Breast epithelium (tissue), 4 donors: ENCODE measurements around the gene GPC4. TPM values are rescaled to one million over a fixed set of nuclear protein-coding genes. Genes with fewer than 3 reads are reported as not detected.

ENCODE experiments used
- DNase-seq, 2 donors: peaks; one replicate each; pipeline ENCODE4 v3.0.0-alpha.2; 2019; ENCODE audit warnings: low spot score in 2 of 2
- H3K27ac ChIP-seq, 2 donors: fragments of 200-600 bp; sonication (generic) in 1 of 2; one replicate each; pipeline ENCODE4 v1.5.1; 2016 to 2019; ENCODE audit warnings: mild to moderate bottlenecking in 1 of 2
- H3K27me3 ChIP-seq, 2 donors: fragments of 200-600 bp; sonication (generic) in 1 of 2; one replicate each; pipeline versions ENCODE4 v1.5.1 to v1.6.0; 2017 to 2019; ENCODE audit warnings: control low read depth in 1 of 2, mild to moderate bottlenecking in 1 of 2
- H3K36me3 ChIP-seq: fragments of 200-600 bp; one replicate; pipeline ENCODE4 v1.5.1; 2019
- H3K4me1 ChIP-seq, 2 donors: fragments of 200-600 bp; sonication (generic); one replicate each; pipeline ENCODE4 v1.5.1; 2016 to 2019; ENCODE audit warnings: control low read depth in 1 of 2
- H3K4me3 ChIP-seq, 3 donors: fragments of 200-600 bp; sonication (generic); 1 replicate in 2 of 3; 2 replicates in 1 of 3; pipeline ENCODE4 v1.5.1; 2016 to 2019; ENCODE audit warnings: mild to moderate bottlenecking in 3 of 3, moderate library complexity in 2 of 3
- H3K9me3 ChIP-seq, 2 donors: fragments of 200-600 bp; sonication (generic) in 1 of 2; one replicate each; pipeline ENCODE4 v1.5.1; 2016 to 2019; ENCODE audit warnings: control low read depth in 1 of 2
- POLR2A ChIP-seq: fragments of 450-650 bp; IDR thresholded peaks from one replicate; pipeline ENCODE4 v1.6.1; 2016; ENCODE audit warnings: antibody characterized with exemption, mild to moderate bottlenecking, moderate library complexity
- POLR2AphosphoS5 ChIP-seq, 3 donors: sonication (generic); formaldehyde crosslinking; IDR thresholded peaks; one replicate each; pipeline ENCODE4 v1.6.1; 2017; ENCODE audit warnings: antibody characterized with exemption in 3 of 3
- intact Hi-C: fragments of 100-400 bp; cut with DNase I; formaldehyde crosslinking; loops from one replicate; pipeline ENCODE4 v1.15.1; 2023; ENCODE audit warnings: low total_unique reads
- total RNA-seq, 3 donors: library from RNA; depleted of rRNA; stranded (reverse); fragments of >200 nt; gene quantifications; one replicate each; pipeline ENCODE4 v1.1.0, GENCODE V29; 2016
- TF ChIP-seq, protein P1 (sequence below), 3 donors: fragments of 450-650 bp; IDR thresholded peaks; one replicate each; pipeline ENCODE4 v1.5.1; 2016 to 2017; ENCODE audit warnings: antibody characterized with exemption in 3 of 3, mild to moderate bottlenecking in 3 of 3, moderate library complexity in 3 of 3

The GPC4 gene
- total RNA-seq, result 1 to 10 TPM; 4.5 to 7.7 (median 5.2) TPM

DNA sequence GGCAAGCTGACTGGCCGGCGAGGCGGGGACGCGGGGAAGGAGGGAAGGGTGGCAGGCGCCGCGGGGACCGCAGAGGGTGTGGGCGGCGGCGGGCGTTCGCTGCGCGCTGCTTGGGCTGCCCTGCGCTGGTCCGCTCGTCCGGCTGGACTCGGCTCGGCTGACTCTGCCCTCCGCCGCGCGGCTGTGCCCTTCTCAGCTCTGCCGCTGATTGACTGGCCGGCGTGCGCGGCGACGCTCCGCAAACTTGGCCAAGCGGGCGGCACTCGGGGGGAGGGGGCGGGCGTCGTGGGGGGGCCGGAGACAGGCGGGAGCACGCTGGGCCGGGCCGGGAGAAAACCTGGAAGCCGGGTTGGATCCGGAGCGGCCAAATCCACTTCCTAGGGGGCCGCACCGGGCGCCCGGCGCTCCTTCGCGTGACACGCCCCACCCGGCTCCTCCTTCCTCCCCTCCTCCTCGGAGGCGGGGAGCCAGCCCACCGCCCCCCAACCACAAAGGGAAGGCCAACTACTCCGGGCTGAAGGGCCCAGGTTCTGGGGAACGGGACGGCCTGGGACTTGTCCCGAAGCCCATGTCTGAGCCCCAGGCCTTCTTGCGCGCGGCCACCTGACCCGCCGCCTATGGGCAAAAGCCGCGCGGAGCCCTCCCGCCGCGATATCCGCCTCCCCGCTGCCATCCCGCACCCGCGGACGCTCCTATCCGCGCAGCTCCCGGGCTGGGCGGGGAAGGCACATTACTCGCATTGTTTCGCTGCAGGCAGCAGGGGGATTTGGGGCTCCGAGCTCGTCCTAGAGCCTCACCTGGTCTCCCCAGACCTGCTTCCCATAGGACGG lies at the start of gene GPC4:
Gene GPC4 (minus strand): TSS at position 214 of the 830 bp plus-strand sequence. CDS start 524 bp downstream, outside the sequence.
- H3K4me1 ChIP-seq, result no peaks in the 10 kb centered on the region
- TF ChIP-seq, protein P1, sequence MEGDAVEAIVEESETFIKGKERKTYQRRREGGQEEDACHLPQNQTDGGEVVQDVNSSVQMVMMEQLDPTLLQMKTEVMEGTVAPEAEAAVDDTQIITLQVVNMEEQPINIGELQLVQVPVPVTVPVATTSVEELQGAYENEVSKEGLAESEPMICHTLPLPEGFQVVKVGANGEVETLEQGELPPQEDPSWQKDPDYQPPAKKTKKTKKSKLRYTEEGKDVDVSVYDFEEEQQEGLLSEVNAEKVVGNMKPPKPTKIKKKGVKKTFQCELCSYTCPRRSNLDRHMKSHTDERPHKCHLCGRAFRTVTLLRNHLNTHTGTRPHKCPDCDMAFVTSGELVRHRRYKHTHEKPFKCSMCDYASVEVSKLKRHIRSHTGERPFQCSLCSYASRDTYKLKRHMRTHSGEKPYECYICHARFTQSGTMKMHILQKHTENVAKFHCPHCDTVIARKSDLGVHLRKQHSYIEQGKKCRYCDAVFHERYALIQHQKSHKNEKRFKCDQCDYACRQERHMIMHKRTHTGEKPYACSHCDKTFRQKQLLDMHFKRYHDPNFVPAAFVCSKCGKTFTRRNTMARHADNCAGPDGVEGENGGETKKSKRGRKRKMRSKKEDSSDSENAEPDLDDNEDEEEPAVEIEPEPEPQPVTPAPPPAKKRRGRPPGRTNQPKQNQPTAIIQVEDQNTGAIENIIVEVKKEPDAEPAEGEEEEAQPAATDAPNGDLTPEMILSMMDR (IDR thresholded peaks at IDR 0.05), result no peak
- TF ChIP-seq POLR2A, result no peak
- no peak for TF ChIP-seq POLR2AphosphoS5 (IDR thresholded peaks at IDR 0.05)
- H3K36me3 ChIP-seq, result no peaks in the 10 kb centered on the region
- H3K27me3 ChIP-seq, result peaks cover 0 to 58% of the 10 kb centered on the region in 2 donors
- peak in 1 of 2 donors; percentile 28 for DNase-seq
- H3K9me3 ChIP-seq, result no peaks in the 10 kb centered on the region
- intact Hi-C loops, result no loop called here
- peak within 1 kb of the TSS; percentile 55 to 79 (median 57) for H3K4me3 ChIP-seq
- peak within 1 kb of the TSS; percentile 25 to 61 for H3K27ac ChIP-seq

DNA sequence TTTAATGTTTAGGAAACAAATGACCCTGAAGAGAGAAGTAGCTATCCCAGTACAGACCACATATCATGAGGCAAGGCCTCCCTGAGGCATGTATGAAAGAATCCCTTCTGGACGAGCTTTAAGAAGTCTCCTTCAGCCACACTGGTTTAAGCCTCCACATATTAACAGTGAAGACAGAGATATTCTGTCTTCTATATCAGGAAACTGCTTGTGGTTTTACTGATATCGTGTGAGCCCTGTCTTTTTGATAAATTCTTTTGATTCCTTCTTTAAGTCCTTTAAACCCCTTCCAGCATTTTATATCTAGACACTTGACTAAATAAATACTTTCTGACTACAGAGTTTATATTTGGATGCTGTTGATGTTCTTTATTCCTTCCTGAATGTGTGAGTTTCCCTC lies 45.9 kb upstream of the GPC4 start:
- TF ChIP-seq, protein P1 (IDR thresholded peaks at IDR 0.05), result no peak
- TF ChIP-seq POLR2A, result no peak
- no peak for TF ChIP-seq POLR2AphosphoS5 (IDR thresholded peaks at IDR 0.05)
- Histone ChIP-seq H3K27ac (no peak overlapping the region), H3K9me3 (no peaks in the 10 kb centered on the region), H3K4me3 (no peak overlapping the region), H3K36me3 (no peaks in the 10 kb centered on the region), H3K27me3 (peaks cover 0 to 10% of the 10 kb centered on the region in 2 donors), H3K4me1 (no peaks in the 10 kb centered on the region)
- intact Hi-C loops, result no loop called here
- no peak for DNase-seq

DNA sequence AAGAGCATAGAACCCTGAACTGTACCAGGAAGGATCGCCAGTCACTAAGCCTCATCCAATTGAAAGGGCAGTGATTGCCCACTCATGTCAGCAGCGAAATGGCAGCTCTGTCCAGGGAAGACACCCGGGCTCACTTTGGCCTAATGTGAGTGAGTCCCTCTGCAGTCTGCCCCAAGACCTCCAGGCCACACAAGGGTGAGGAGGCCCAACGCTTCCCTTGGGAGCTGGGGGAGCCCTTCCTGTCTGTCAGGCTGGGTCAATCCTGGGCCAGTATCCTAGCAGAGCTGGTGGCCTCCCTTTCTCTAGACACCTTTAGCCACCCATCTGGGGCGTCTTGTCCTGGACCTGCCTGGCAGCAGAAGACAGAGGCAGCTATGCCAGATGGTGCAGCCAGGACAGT lies 39.6 kb upstream of the GPC4 start:
- Histone ChIP-seq H3K4me3 (no peak overlapping the region), H3K27ac (no peak overlapping the region), H3K4me1 (no peaks in the 10 kb centered on the region), H3K36me3 (no peaks in the 10 kb centered on the region), H3K27me3 (peaks cover 0 to 23% of the 10 kb centered on the region in 2 donors), H3K9me3 (no peaks in the 10 kb centered on the region)
- DNase-seq, result no peak
- intact Hi-C loops, result no loop called here
- TF ChIP-seq POLR2A, result no peak
- TF ChIP-seq, protein P1 (IDR thresholded peaks at IDR 0.05), result no peak
- no peak for TF ChIP-seq POLR2AphosphoS5 (IDR thresholded peaks at IDR 0.05)

DNA sequence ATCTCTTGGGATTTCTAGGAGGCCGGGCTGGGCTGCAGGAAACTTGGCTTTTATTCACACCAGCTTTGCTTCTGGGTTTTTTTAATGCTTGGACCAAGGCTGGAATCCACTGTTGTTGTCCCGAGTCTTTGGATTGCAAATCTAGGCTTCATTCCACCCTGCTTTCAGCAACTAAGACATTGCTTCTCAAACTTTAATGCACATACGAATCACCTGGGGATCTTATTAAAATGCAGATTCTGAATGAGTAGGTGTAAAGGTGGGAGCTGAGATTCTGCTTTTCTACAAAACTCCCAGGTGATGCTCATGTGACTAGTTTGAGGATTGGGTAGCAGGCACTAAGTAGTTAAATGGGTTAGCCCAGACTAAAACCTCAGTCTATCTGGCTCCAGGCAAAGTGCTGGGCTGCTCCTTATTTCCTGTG lies 39.2 kb upstream of the GPC4 start:
- intact Hi-C loops, result no loop called here
- no peaks in the 10 kb centered on the region for H3K4me1 ChIP-seq
- TF ChIP-seq, protein P1 (IDR thresholded peaks at IDR 0.05), result no peak
- no peak for TF ChIP-seq POLR2A
- TF ChIP-seq POLR2AphosphoS5 (IDR thresholded peaks at IDR 0.05), result no peak

DNA sequence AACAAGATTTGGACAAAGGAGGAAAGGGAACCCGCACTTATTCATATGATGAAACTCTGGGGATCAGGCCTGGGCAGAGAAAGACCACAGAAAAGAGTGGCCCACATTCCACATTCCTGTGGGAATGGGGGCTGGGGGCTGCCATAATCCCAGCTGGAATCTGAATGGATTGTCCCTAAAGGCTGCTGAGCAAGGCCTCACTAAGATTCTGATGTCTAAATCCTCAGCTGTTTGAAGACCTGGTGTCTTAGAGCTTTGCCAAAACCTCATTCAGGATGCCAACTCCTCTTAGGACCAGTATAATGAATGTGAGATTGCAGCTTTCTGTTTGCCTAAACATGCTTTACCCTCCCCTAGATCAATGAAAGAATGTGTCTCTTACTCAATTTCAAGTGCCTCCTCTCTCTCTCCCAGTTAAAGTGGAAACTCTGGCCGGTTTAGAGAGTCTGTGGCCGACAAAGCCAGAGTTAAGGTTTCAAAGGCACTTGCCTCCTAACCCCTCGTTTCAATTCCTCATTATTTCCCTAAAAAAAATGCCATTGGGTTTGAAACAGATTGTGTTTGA lies 33.3 kb upstream of the GPC4 start:
- H3K36me3 ChIP-seq, result no peaks in the 10 kb centered on the region
- intact Hi-C loops, result no loop called here
- H3K9me3 ChIP-seq, result no peaks in the 10 kb centered on the region
- H3K27ac ChIP-seq, result no peak overlapping the region
- DNase-seq, result no peak
- H3K27me3 ChIP-seq, result peaks cover 0 to 12% of the 10 kb centered on the region in 2 donors
- TF ChIP-seq POLR2A, result no peak
- TF ChIP-seq, protein P1 (IDR thresholded peaks at IDR 0.05), result no peak
- TF ChIP-seq POLR2AphosphoS5 (IDR thresholded peaks at IDR 0.05), result no peak
- H3K4me1 ChIP-seq, result no peaks in the 10 kb centered on the region
- no peak overlapping the region for H3K4me3 ChIP-seq

More for the DNA sequence above, 39.2 kb upstream of the GPC4 start:
- Histone ChIP-seq H3K9me3 (no peaks in the 10 kb centered on the region), H3K36me3 (no peaks in the 10 kb centered on the region), H3K27ac (no peak overlapping the region), H3K27me3 (peaks cover 0 to 23% of the 10 kb centered on the region in 2 donors), H3K4me3 (no peak overlapping the region)
- no peak for DNase-seq
